Cardiac muscle cell (in vitro differentiated cells and primary cell): Measurements from ENCODE around the gene CNTRL. TPM values are rescaled to one million over a fixed set of nuclear protein-coding genes. Genes with fewer than 3 reads are reported as not detected.

Experiments used
- DNase-seq, 2 donors: peaks; one replicate each; pipeline versions ENCODE4 v3.0.0 to v3.0.0-alpha.2; 2010 to 2017; ENCODE audit warnings: low read depth in 1 of 2, low spot score in 1 of 2
- H3K27ac ChIP-seq: fragments of 200-600 bp; sonication (generic); 2 replicates; pipeline ENCODE4 v1.5.1; 2016
- H3K27me3 ChIP-seq: fragments of 200-600 bp; sonication (generic); 2 replicates; pipeline ENCODE4 v1.6.0; 2016; ENCODE audit warnings: control low read depth
- H3K36me3 ChIP-seq: fragments of 200-600 bp; sonication (generic); 2 replicates; pipeline ENCODE4 v1.5.1; 2016; ENCODE audit warnings: control low read depth
- H3K4me1 ChIP-seq: fragments of 200-600 bp; sonication (generic); 2 replicates; pipeline ENCODE4 v1.8.1; 2017; ENCODE audit warnings: low read depth, mild to moderate bottlenecking, mixed run types
- H3K4me3 ChIP-seq: fragments of 200-600 bp; sonication (generic); 2 replicates; pipeline ENCODE4 v1.5.1; 2016; ENCODE audit warnings: mild to moderate bottlenecking
- H3K9me3 ChIP-seq: fragments of 200-600 bp; sonication (generic); 2 replicates; pipeline ENCODE4 v1.5.1; 2017; ENCODE audit warnings: low read depth, mild to moderate bottlenecking, control low read depth
- CTCF ChIP-seq: IDR thresholded peaks from 2 replicates; pipeline ENCODE4 v1.5.1; 2012; ENCODE audit warnings: low read depth, mild to moderate bottlenecking, low read length
- polyA plus RNA-seq: library from polyadenylated mRNA; unstranded; fragments of >200 nt; fragmentation: Nextera tagmentation; extraction: Ambion mirVana; gene quantifications from 2 replicates; pipeline ENCODE4 v1.2.1, GENCODE V29; 2016
- total RNA-seq: library from RNA; depleted of rRNA; stranded (reverse); fragments of >200 nt; gene quantifications from 2 replicates; pipeline ENCODE4 v1.2.3, GENCODE V29; 2016

The CNTRL gene
- total and polyA plus RNA-seq, 2 experiments from 2014 or later: 6.3 to 24.6 TPM

DNA sequence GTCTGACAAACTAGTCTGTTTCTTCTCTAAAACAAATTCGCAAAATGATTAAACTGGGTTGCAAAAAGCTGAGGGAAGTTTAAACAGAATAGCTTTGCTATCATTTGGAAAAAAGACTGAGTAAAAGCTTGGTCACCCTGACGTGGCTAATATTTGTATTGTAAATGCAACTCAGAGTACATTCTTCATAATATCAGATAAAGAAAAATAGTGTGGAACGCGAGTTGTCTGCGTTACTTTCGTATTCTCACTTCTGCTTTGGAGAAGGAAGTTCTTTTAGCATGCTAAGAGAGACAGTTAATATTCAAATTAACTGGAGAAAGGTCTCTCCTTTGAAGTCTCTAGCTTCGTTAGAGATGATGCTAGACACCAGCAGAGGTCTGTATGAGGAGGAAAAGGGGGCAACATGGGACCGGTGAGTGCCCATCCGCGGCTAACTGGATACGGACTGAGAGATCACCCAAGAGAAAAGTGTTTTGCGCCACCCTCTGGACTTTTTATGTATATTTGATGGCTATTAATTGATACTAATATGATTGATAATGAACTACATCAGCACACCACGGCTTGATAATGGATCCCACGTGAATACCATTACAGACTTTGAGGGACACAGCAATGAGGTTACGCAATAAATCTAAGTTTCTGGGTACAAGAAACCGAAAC is 2.9 kb upstream of the CNTRL start:
- peak in 1 of 2 donors; percentile 68 for DNase-seq
- no peaks in the 10 kb centered on the region for H3K4me1 ChIP-seq

DNA sequence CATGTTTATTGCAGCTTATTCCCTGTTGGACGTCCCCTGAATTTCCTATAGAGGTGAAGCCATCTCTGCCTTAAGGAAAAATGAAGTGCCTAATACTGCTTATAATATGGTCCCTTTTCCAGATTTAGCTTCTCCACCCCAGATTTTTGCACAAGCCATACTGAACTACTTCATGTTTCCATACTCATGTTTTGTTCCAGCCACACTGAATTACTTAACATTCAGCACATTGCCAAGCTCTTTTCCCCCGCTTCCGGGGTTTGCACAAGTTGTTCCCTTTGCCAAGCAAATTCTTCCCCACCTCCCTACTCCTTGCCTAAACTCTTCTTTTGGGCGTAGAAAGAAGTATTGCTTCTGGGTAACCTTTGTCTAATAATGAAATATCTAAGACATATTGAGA is 1.7 kb upstream of the CNTRL start:
- peaks cover 11% of the 10 kb centered on the region for H3K27me3 ChIP-seq
- H3K27ac ChIP-seq: no peak overlapping the region

More for the DNA sequence above, 2.9 kb upstream of the CNTRL start:
- peaks cover 11% of the 10 kb centered on the region for H3K27me3 ChIP-seq
- no peak overlapping the region for H3K27ac ChIP-seq
- H3K9me3 ChIP-seq: no peaks in the 10 kb centered on the region
- no peak overlapping the region for H3K4me3 ChIP-seq
- TF ChIP-seq CTCF: peak; percentile 41
- H3K36me3 ChIP-seq: no peaks in the 10 kb centered on the region

GRCh38 chr9:121075251-121076036 is 689 bp downstream of the CNTRL start:
- H3K9me3 ChIP-seq: no peaks in the 10 kb centered on the region
- no peaks in the 10 kb centered on the region for H3K4me1 ChIP-seq
- H3K27me3 ChIP-seq: peaks cover 11% of the 10 kb centered on the region
- TF ChIP-seq CTCF: no peak
- peak overlapping the region; percentile 81 for H3K27ac ChIP-seq
- H3K36me3 ChIP-seq: no peaks in the 10 kb centered on the region
- peak overlapping the region; percentile 59 for H3K4me3 ChIP-seq
- peak in 1 of 2 donors; percentile 12 for DNase-seq

More for the DNA sequence above, 1.7 kb upstream of the CNTRL start:
- H3K4me3 ChIP-seq: no peak overlapping the region
- TF ChIP-seq CTCF: no peak
- no peaks in the 10 kb centered on the region for H3K36me3 ChIP-seq
- peak in 1 of 2 donors; percentile 95 for DNase-seq
- H3K4me1 ChIP-seq: no peaks in the 10 kb centered on the region
- no peaks in the 10 kb centered on the region for H3K9me3 ChIP-seq

GRCh38 chr9:121082075-121082474 is 7.3 kb downstream of the CNTRL start:
- Histone ChIP-seq H3K36me3 (no peaks in the 10 kb centered on the region), H3K9me3 (no peaks in the 10 kb centered on the region), H3K4me3 (no peak overlapping the region), H3K27ac (no peak overlapping the region), H3K27me3 (no peaks in the 10 kb centered on the region), H3K4me1 (no peaks in the 10 kb centered on the region)
- no peak for DNase-seq
- no peak for TF ChIP-seq CTCF

DNA sequence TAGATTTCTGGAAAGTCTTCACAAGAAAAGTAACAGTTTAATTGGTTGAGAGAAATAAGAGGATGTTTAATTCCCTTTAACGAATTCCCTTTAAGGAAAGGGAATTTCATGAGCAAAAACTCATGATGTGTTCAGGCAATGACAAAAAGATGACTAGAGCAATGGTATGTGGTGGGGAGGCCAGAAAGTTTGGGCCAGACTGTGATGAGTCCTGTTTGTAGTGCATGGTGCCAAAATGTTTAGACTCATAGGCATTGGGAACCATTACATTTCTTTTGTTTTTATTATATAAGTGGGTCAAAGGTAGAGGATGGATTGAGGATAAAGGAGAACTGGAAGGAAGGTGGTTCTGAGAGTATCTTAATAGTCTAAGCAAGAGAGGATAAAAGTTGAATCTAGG is 10.9 kb downstream of the CNTRL start:
- DNase-seq: no peak
- no peaks in the 10 kb centered on the region for H3K36me3 ChIP-seq
- no peak overlapping the region for H3K27ac ChIP-seq
- no peaks in the 10 kb centered on the region for H3K9me3 ChIP-seq
- H3K4me1 ChIP-seq: no peaks in the 10 kb centered on the region
- TF ChIP-seq CTCF: no peak
- H3K27me3 ChIP-seq: no peaks in the 10 kb centered on the region
- H3K4me3 ChIP-seq: no peak overlapping the region
